OCI-LY3 (cell line): Measurements from ENCODE around the gene NOSTRIN.

Source experiments
- CTCF ChIP-seq: fragments of 200-600, 300-600 bp; sonication (generic); IDR thresholded peaks from 2 replicates; pipeline ENCODE4 v1.5.1; 2014; ENCODE audit warnings: antibody characterized with exemption, low read length, low read depth
- EZH2phosphoT487 ChIP-seq: fragments of 200-600 bp; shearing (Covaris generic); IDR thresholded peaks from 2 replicates; pipeline ENCODE4 v1.6.1; 2018; ENCODE audit warnings: antibody characterized with exemption, mixed run types, low read depth

DNA sequence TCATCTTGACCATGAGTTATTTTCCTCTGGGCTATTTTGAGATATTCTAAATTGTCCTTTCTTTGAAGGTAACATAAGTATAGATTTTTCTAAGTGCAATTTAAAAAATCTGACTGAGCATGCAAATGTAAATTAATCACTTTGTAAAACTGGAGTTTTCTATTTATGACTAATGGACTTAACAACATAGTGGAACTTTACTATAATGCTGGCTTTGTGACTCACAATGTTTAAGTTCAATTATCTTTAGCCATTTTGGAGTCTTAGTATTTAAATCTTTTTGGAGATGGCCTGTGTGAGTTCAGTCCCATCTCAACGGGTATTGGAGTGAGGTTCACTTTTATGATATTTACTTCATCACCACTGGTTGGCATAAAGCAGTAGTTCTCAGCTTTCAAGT is 35.2 kb upstream of the NOSTRIN start:
- TF ChIP-seq CTCF (no peak), EZH2phosphoT487 (no peak)
